Lung (tissue), 12 donors: Measurements from ENCODE around the gene MT1M. TPM values are rescaled to one million over a fixed set of nuclear protein-coding genes. Genes with fewer than 3 reads are reported as not detected.

Experiments used
- ATAC-seq: fragments of 200-7000 bp; cut with Tn5 transposase; one replicate; pipeline ENCODE4 v1.9.1; 2020; ENCODE audit warnings: moderate number of reproducible peaks; ENCODE audit not compliant: insufficient read depth, low FRiP score
- DNase-seq, 3 donors: peaks; one replicate each; pipeline ENCODE4 v3.0.0-alpha.2; 2013 to 2017
- H3K27ac ChIP-seq, 2 donors: one replicate each; pipeline ENCODE4 v1.5.1; 2013; ENCODE audit warnings: mild to moderate bottlenecking in 2 of 2, moderate library complexity in 2 of 2, control low read depth in 1 of 2, inconsistent platforms in 1 of 2, low read depth in 1 of 2, low read length in 1 of 2
- H3K27me3 ChIP-seq, 3 donors: one replicate each; pipeline ENCODE4 v1.5.1; 2013; ENCODE audit warnings: low read length in 2 of 3; ENCODE audit not compliant: control insufficient read depth in 3 of 3, insufficient read depth in 3 of 3
- H3K36me3 ChIP-seq, 4 donors: one replicate each; pipeline ENCODE4 v1.5.1; 2013; ENCODE audit warnings: low read length in 4 of 4, mild to moderate bottlenecking in 1 of 4, moderate library complexity in 1 of 4; ENCODE audit not compliant: control insufficient read depth in 4 of 4, insufficient read depth in 4 of 4
- H3K4me1 ChIP-seq, 5 donors: one replicate each; pipeline ENCODE4 v1.5.1; 2013; ENCODE audit warnings: low read length in 5 of 5, mild to moderate bottlenecking in 2 of 5, moderate library complexity in 1 of 5; ENCODE audit not compliant: control insufficient read depth in 5 of 5, insufficient read depth in 5 of 5
- H3K4me3 ChIP-seq: one replicate; pipeline ENCODE4 v1.5.1; 2013; ENCODE audit warnings: mild to moderate bottlenecking, control low read depth, moderate library complexity
- H3K9ac ChIP-seq, 2 donors: one replicate each; pipeline ENCODE4 v1.5.1; 2013; ENCODE audit warnings: low read length in 2 of 2, control low read depth in 1 of 2; ENCODE audit not compliant: insufficient read depth in 1 of 2
- H3K9me3 ChIP-seq, 4 donors: one replicate each; pipeline ENCODE4 v1.5.1; 2013; ENCODE audit warnings: low read length in 3 of 4, mild to moderate bottlenecking in 1 of 4, moderate library complexity in 1 of 4; ENCODE audit not compliant: control insufficient read depth in 4 of 4, insufficient read depth in 3 of 4
- CTCF ChIP-seq: IDR thresholded peaks from 2 replicates; pipeline ENCODE4 v1.5.1; 2012; ENCODE audit warnings: mild to moderate bottlenecking; ENCODE audit errors: control extremely low read depth, extremely low read depth
- WGBS, 2 donors: extraction: QIAGEN DNeasy Blood & Tissue Kit; methylation state at CpG; one replicate each; pipeline ENCODE4 v1.1.7; 2013; 5-methylcytosine and 5-hydroxymethylcytosine counted together
- polyA plus RNA-seq, 2 donors: library from polyadenylated mRNA; stranded (reverse); fragments of 200-250 nt; gene quantifications; one replicate each; pipeline ENCODE4 v1.2.1, GENCODE V29; 2013
- total RNA-seq, 2 donors: library from RNA; depleted of rRNA in 1 of 2; stranded (reverse); fragments of >200 nt in 1 of 2; gene quantifications; one replicate each; pipeline ENCODE4 v1.2.1, GENCODE V29; 2014 to 2021
- donor health status: control.
- donor health status: control.
- donor health status: Bipolar disorder and iron deficiency.
- donor health status: healthy.
- donor health status: DM: yes; HTN: yes; CAD: no.

The MT1M gene
- total and polyA plus RNA-seq, 4 donors: 0.88 to 251 (median 43.5) TPM

GRCh38 chr16:56679078-56679730 is 46.7 kb downstream of the MT1M start:
- no peak for DNase-seq
- Histone ChIP-seq H3K4me3 (no peak overlapping the region), H3K27me3 (peaks cover 0 to 24% (median 22%) of the 10 kb centered on the region in 3 donors), H3K27ac (peak overlapping the region in 1 of 2 donors; percentile 76), H3K4me1 (peaks cover 0 to 21% (median 4%) of the 10 kb centered on the region in 5 donors), H3K36me3 (peaks cover 0 to 2% (median 0%) of the 10 kb centered on the region in 4 donors), H3K9me3 (no peaks in the 10 kb centered on the region), H3K9ac (no peak overlapping the region)
- WGBS, 2 donors: 90 to 98% methylated on average over 3 of the region's 3 CpGs
- ATAC-seq: no peak
- no peak for TF ChIP-seq CTCF

- peaks cover 0 to 24% (median 22%) of the 10 kb centered on the region in 3 donors for H3K27me3 ChIP-seq
- no peak for TF ChIP-seq CTCF
- ATAC-seq (no peak), DNase-seq (no peak)
- peak overlapping the region in 1 of 2 donors; percentile 76 for H3K27ac ChIP-seq
- H3K4me3 ChIP-seq: no peak overlapping the region
- H3K9ac ChIP-seq: no peak overlapping the region
- 81 to 88% methylated on average over 6 of the region's 6 CpGs for WGBS, 2 donors
- peaks cover 0 to 21% (median 4%) of the 10 kb centered on the region in 5 donors for H3K4me1 ChIP-seq
- no peaks in the 10 kb centered on the region for H3K9me3 ChIP-seq
- H3K36me3 ChIP-seq: peaks cover 0 to 2% (median 0%) of the 10 kb centered on the region in 4 donors
These were observed 47.4 kb downstream of the MT1M start for GRCh38 chr16:56679818-56680217.

GRCh38 chr16:56681939-56682702 is 49.7 kb downstream of the MT1M start, which contains the start of gene MT1X:
Gene MT1X, plus strand, starts transcription at chr16:56682470. Its CDS starts 71 bp downstream, at chr16:56682541.
- H3K27me3 ChIP-seq: peaks cover 0 to 7% (median 6%) of the 10 kb centered on the region in 3 donors
- WGBS, 2 donors: 1% methylated on average over 46 to 49 of the region's 49 CpGs
- peaks cover 0 to 15% (median 2%) of the 10 kb centered on the region in 5 donors for H3K4me1 ChIP-seq
- peak within 1 kb of the TSS; percentile 42 for H3K4me3 ChIP-seq
- peak; percentile 86 to 91 (median 86) for DNase-seq
- H3K27ac ChIP-seq: peak within 1 kb of the TSS; percentile 59 to 85
- H3K36me3 ChIP-seq: peaks cover 0 to 2% (median 0%) of the 10 kb centered on the region in 4 donors
- no peak for TF ChIP-seq CTCF
- peak; percentile 96 for ATAC-seq
- peak within 1 kb of the TSS in 1 of 2 donors; percentile 41 for H3K9ac ChIP-seq
- no peaks in the 10 kb centered on the region for H3K9me3 ChIP-seq
